Nephron progenitor cell (in vitro differentiated cells): Measurements from ENCODE around the gene BOC.

Experiments used
- DNase-seq: peaks from one replicate; pipeline ENCODE4 v3.0.0; 2021
- H3K27ac Mint-ChIP-seq: 2 replicates; pipeline ENCODE4 v1.8.0; 2021; ENCODE audit warnings: mild to moderate bottlenecking, moderate library complexity, mixed read lengths
- H3K27me3 Mint-ChIP-seq: 2 replicates; pipeline ENCODE4 v1.8.0; 2021; ENCODE audit warnings: mild to moderate bottlenecking, low read depth, mixed read lengths; ENCODE audit not compliant: poor library complexity
- H3K36me3 Mint-ChIP-seq: 2 replicates; pipeline ENCODE4 v1.8.0; 2021; ENCODE audit warnings: low read depth, mixed read lengths
- H3K4me1 Mint-ChIP-seq: 2 replicates; pipeline ENCODE4 v1.8.0; 2021; ENCODE audit warnings: mixed read lengths
- H3K4me3 Mint-ChIP-seq: 2 replicates; pipeline ENCODE4 v1.8.0; 2021; ENCODE audit warnings: mild to moderate bottlenecking, moderate library complexity, mixed read lengths
- H3K9me3 Mint-ChIP-seq: 2 replicates; pipeline ENCODE4 v1.8.0; 2021; ENCODE audit warnings: mild to moderate bottlenecking, moderate library complexity, mixed read lengths
- TF ChIP-seq, protein P1 (sequence below): fragments of 200-600 bp; sonication (generic); IDR thresholded peaks from 2 replicates; pipeline ENCODE4 v1.5.0; 2021; ENCODE audit warnings: antibody characterized with exemption

Gene BOC

GRCh38 chr3:113312416-113312815, 101.1 kb downstream of the BOC start:
- TF ChIP-seq, protein P1, sequence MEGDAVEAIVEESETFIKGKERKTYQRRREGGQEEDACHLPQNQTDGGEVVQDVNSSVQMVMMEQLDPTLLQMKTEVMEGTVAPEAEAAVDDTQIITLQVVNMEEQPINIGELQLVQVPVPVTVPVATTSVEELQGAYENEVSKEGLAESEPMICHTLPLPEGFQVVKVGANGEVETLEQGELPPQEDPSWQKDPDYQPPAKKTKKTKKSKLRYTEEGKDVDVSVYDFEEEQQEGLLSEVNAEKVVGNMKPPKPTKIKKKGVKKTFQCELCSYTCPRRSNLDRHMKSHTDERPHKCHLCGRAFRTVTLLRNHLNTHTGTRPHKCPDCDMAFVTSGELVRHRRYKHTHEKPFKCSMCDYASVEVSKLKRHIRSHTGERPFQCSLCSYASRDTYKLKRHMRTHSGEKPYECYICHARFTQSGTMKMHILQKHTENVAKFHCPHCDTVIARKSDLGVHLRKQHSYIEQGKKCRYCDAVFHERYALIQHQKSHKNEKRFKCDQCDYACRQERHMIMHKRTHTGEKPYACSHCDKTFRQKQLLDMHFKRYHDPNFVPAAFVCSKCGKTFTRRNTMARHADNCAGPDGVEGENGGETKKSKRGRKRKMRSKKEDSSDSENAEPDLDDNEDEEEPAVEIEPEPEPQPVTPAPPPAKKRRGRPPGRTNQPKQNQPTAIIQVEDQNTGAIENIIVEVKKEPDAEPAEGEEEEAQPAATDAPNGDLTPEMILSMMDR = no peak
- H3K27ac Mint-ChIP-seq = no peak overlapping the region
- DNase-seq = no peak
- H3K4me3 Mint-ChIP-seq = no peak overlapping the region
- H3K36me3 Mint-ChIP-seq = peaks cover 49% of the 10 kb centered on the region
- H3K9me3 Mint-ChIP-seq = peaks cover 49% of the 10 kb centered on the region
- H3K27me3 Mint-ChIP-seq = peaks cover 2% of the 10 kb centered on the region
- H3K4me1 Mint-ChIP-seq = no peaks in the 10 kb centered on the region

DNA sequence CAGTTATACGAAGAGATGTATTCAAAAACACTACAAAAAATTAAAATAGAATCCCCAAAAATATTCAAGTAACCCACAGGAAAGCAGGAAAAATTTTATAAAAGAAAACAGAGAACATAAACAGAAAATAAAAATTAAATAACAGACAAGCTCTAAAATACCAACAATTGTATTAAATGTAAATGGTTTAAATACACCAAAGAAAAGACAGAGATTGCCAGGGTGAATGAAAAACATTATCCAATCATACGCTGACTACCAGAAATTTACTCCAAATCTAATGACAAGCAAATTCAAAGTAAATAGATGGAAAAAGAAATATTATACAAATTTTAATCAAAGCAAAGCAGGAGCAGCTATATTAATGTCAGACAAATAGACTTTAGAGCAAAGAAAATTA, 103.6 kb downstream of the BOC start:
- no peaks in the 10 kb centered on the region for H3K4me1 Mint-ChIP-seq
- peaks cover 63% of the 10 kb centered on the region for H3K9me3 Mint-ChIP-seq
- no peak overlapping the region for H3K27ac Mint-ChIP-seq
- TF ChIP-seq, protein P1 = no peak
- no peak for DNase-seq
- peaks cover 69% of the 10 kb centered on the region for H3K36me3 Mint-ChIP-seq
- H3K27me3 Mint-ChIP-seq = no peaks in the 10 kb centered on the region
- no peak overlapping the region for H3K4me3 Mint-ChIP-seq

- peaks cover 3% of the 10 kb centered on the region for H3K27me3 Mint-ChIP-seq
- H3K36me3 Mint-ChIP-seq = peaks cover 24% of the 10 kb centered on the region
- DNase-seq = no peak
- no peak overlapping the region for H3K4me3 Mint-ChIP-seq
- TF ChIP-seq, protein P1 = no peak
- H3K9me3 Mint-ChIP-seq = peaks cover 3% of the 10 kb centered on the region
- H3K4me1 Mint-ChIP-seq = no peaks in the 10 kb centered on the region
- no peak overlapping the region for H3K27ac Mint-ChIP-seq
Measured at GRCh38 chr3:113329757-113330156, 118.4 kb downstream of the BOC start.

DNA sequence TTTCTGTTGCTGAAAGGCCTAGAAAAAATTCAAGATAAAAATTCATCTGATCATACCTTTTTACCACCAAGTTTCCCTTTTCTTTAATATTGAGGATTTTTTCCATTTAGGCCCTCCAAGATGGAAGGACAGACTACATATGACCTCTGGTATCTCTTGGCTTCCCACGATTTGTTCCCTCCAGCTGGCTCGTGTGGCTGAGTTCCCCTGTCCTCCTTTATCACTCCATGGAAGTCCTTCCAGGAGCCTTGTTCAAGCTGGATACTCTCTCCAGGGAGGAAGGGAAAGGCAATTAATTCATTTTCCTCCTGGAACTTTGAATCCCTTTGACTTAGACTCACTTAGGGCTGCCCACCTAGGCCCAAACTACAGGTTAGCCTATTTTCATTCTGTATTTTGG, 119.4 kb downstream of the BOC start:
- Mint-ChIP-seq H3K4me1 (no peaks in the 10 kb centered on the region), H3K27ac (no peak overlapping the region), H3K9me3 (peaks cover 3% of the 10 kb centered on the region), H3K27me3 (peaks cover 3% of the 10 kb centered on the region), H3K36me3 (peaks cover 19% of the 10 kb centered on the region), H3K4me3 (no peak overlapping the region)
- DNase-seq = no peak
- TF ChIP-seq, protein P1 = no peak

DNA sequence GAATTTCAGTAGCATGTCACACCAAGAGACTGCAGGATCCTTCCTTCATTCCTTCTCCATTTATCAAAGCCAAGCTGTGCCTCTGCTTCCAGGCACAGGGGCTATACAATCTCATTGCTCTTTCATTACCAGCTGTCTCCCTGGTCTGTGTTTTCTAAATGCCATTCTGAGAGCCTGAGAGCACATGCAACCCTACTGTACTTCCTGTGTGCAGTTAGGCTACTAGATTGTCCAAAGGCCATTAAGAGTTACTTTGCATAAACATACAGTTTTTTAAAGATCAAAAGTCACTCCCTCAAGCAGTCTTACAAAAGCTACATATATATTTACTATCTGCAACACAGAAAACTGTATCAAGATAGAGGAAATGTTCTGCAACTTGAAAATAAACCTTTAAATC, 119.8 kb downstream of the BOC start:
- no peaks in the 10 kb centered on the region for H3K4me1 Mint-ChIP-seq
- TF ChIP-seq, protein P1 = no peak
- H3K9me3 Mint-ChIP-seq = no peaks in the 10 kb centered on the region
- H3K36me3 Mint-ChIP-seq = peaks cover 15% of the 10 kb centered on the region
- no peak overlapping the region for H3K27ac Mint-ChIP-seq
- no peak overlapping the region for H3K4me3 Mint-ChIP-seq
- no peak for DNase-seq
- peaks cover 3% of the 10 kb centered on the region for H3K27me3 Mint-ChIP-seq
